SK-N-SH (cell line): ENCODE results near the gene ZSWIM7.

Experiments used
- EZH2phosphoT487 ChIP-seq: fragments of 200-600 bp; sonication (generic); IDR thresholded peaks from 2 replicates; pipeline ENCODE4 v1.6.1; 2017; ENCODE audit warnings: low read depth, mixed run types, mild to moderate bottlenecking, antibody characterized with exemption, moderate library complexity, borderline replicate concordance
- GATA2 ChIP-seq: sonication (generic); formaldehyde crosslinking; IDR thresholded peaks from 2 replicates; pipeline ENCODE4 v1.5.0; 2020; ENCODE audit warnings: mild to moderate bottlenecking, missing genetic modification reagents
- JUND ChIP-seq: IDR thresholded peaks from 2 replicates; pipeline ENCODE4 v1.4.0; 2012
- POLR2AphosphoS5 ChIP-seq: IDR thresholded peaks from 2 replicates; pipeline ENCODE4 v1.6.1; 2012; ENCODE audit warnings: low read depth, low read length
- SIN3A ChIP-seq: IDR thresholded peaks from 2 replicates; pipeline ENCODE4 v1.6.1; 2012; ENCODE audit warnings: low read depth, mild to moderate bottlenecking, low read length, moderate library complexity, borderline replicate concordance
- SMC3 ChIP-seq: IDR thresholded peaks from 2 replicates; pipeline ENCODE4 v1.6.1; 2012; ENCODE audit warnings: low read depth, low read length, improper control_type of control experiment

GRCh38 chr17:16019347-16019746 lies 19.8 kb upstream of the ZSWIM7 start:
- TF ChIP-seq SIN3A (no peak), POLR2AphosphoS5 (no peak), JUND (no peak), SMC3 (no peak), GATA2 (CRISPR knock-in tag) (no peak), EZH2phosphoT487 (no peak)
